Measurements from ENCODE around the gene GCDH. TPM values are rescaled to one million over a fixed set of nuclear protein-coding genes. Genes with fewer than 3 reads are reported as not detected.
"Not testable (repeated sequence)": the region's sequence is repeated elsewhere in the genome, so short reads cannot be mapped to it uniquely, and the experiment has no call there.

Gene GCDH
- total RNA-seq = 17.7 and 35.7 TPM in 2 replicates

- DNase-seq (ENCODE audit: extremely low read depth, low read depth, low spot score) = peak; percentile 90
Measured at GRCh38 chr19:12890787-12891552, at the start of gene GCDH. GCDH (plus strand) TSS chr19:12891160; CDS start chr19:12891305, 145 bp downstream.

DNA sequence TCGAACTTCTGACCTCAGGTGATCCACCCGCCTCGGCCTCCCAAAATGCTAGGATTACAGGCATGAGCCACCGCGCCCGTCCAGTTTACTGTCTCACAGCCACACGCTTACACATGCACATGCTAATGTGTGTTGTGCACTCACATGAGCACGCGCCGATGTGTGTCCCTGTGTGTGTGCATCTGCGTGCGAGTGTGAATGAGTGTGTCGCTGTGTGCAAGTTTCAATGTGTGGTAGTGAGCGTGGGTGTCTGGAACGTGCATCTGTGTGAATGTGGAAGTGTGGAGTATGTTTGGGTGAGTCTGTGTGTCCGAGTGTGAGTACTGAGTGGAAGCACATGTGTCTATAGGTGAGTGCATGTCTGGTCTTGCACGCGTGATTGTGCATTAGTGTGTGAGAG is 48.4 kb upstream of the GCDH start:
- no peak for DNase-seq (ENCODE audit: extremely low read depth, low read depth, low spot score)

GRCh38 chr19:12843328-12843727 is 47.6 kb upstream of the GCDH start:
- no peak for DNase-seq (ENCODE audit: extremely low read depth, low read depth, low spot score)

GRCh38 chr19:12843999-12844732 is 46.8 kb upstream of the GCDH start:
- DNase-seq (ENCODE audit: extremely low read depth, low read depth, low spot score) = no peak

GRCh38 chr19:12846613-12847012 is 44.3 kb upstream of the GCDH start:
- not testable (repeated sequence) for DNase-seq (ENCODE audit: extremely low read depth, low read depth, low spot score)

DNA sequence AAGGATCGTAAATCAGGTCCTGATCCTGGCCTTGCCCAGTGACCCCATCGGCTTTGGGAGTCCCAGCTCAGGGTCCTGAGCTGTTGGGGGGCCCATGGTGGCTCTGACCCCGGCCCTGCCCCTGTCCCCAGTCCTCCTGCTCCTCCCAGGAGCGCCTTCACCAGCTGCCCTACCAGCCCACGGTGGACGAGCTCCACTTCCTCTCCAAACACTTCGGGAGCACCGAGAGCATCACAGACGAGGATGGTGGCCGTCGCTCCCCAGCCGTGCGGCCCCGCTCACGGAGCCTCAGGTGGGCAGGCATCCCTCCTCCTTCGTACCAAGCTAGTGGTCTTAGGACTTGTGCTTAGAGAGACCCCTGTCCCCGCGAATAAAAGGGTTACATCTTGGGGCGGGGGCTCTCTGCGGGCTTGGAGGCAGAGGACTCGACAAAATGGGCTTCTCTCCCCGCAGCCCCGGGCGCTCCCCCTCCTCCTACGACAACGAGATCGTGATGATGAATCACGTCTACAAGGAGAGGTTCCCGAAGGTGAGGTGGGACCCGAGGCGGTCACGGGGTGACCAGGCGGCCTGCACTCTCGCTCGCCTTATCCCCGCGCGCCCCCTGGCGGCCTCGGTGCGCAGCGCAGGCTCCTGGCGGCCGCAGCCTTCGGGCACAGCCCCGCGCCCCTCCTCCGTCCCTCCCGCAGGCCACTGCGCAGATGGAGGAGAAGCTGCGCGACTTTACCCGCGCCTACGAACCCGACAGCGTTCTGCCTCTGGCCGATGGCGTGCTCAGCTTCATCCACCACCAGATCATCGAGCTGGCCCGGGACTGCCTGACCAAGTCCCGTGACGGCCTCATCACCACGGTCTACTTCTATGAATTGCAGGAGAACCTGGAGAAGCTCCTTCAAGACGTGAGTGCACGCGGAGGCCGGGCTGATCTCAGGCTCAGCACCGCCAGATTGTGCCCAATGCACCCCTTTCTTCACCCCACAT is 43.5 kb upstream of the GCDH start:
- DNase-seq (ENCODE audit: extremely low read depth, low read depth, low spot score) = no peak

GRCh38 chr19:12856653-12857052 is 34.3 kb upstream of the GCDH start:
- DNase-seq (ENCODE audit: extremely low read depth, low read depth, low spot score) = no peak

- no peak for DNase-seq (ENCODE audit: extremely low read depth, low read depth, low spot score)
Measured at GRCh38 chr19:12858041-12858928, 32.7 kb upstream of the GCDH start.

GRCh38 chr19:12859546-12859945 is 31.4 kb upstream of the GCDH start:
- DNase-seq (ENCODE audit: extremely low read depth, low read depth, low spot score) = no peak

- DNase-seq (ENCODE audit: extremely low read depth, low read depth, low spot score) = no peak
Measured at GRCh38 chr19:12864143-12864542, 26.8 kb upstream of the GCDH start.

- DNase-seq (ENCODE audit: extremely low read depth, low read depth, low spot score) = no peak
Measured at GRCh38 chr19:12864721-12865715, 25.9 kb upstream of the GCDH start.

DNA sequence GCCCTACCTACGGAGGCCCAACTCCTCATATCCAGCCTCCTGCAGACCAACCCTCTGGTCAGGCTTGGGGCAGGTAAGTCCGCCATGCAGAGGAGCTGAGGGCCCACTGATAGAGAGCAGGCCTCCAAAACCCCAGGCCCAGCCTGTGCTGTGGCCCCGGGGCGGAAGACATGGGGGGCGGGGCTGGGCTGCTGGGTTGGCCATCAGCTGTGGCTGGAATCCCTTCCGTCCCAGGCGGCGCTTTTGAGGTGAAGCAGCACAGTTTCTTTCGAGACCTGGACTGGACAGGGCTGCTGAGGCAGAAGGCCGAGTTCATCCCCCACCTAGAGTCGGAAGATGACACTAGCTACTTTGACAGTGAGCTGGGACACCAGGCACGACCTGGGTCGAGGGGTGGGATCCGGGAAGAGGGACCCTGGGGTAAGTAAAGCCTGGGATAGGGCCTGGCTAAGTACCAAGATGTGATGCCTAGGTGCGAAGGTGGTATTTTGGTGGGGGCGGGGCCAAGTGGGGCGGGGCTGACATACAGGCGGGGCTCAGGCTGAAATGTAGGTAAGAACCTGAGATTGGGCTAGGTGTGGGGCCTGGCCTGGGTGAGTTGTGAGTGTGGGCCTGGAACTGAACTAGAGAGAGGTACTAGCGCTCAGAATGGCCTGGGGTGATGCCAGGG is 25.1 kb upstream of the GCDH start:
- DNase-seq (ENCODE audit: extremely low read depth, low read depth, low spot score) = no peak

DNA sequence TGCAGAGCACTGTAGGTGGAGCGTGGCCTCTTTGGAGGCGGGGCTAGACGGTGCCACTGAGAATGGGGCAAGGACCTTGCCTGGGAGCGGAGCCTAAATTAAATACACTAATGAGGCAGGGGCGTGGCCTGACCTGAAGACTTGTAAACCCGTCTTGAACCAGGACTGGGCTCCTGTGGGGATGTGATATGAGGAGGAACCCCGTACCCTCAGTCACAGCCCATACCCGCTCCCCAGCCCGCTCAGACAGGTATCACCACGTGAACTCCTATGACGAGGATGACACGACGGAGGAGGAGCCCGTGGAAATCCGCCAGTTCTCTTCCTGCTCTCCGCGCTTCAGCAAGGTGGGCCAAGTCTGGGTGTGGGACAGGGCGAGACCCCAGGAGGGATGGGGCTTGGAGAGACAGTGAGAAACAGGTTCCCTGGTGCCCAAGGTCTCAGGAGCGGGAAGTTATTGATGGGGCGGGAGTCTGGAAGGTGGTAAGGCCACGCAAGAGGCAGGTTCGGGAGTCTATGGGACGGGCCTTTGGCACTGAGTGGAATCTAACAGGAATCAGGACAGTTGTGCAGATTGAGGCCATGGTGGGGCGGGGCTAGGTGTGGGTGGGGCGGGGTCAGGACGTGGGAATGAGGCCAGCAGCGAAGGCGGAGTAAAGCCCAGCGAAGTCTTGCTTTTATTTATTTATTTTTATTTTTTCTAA is 24.4 kb upstream of the GCDH start:
- no peak for DNase-seq (ENCODE audit: extremely low read depth, low read depth, low spot score)

GRCh38 chr19:12867120-12868099 is 23.6 kb upstream of the GCDH start:
- DNase-seq (ENCODE audit: extremely low read depth, low read depth, low spot score) = no peak

DNA sequence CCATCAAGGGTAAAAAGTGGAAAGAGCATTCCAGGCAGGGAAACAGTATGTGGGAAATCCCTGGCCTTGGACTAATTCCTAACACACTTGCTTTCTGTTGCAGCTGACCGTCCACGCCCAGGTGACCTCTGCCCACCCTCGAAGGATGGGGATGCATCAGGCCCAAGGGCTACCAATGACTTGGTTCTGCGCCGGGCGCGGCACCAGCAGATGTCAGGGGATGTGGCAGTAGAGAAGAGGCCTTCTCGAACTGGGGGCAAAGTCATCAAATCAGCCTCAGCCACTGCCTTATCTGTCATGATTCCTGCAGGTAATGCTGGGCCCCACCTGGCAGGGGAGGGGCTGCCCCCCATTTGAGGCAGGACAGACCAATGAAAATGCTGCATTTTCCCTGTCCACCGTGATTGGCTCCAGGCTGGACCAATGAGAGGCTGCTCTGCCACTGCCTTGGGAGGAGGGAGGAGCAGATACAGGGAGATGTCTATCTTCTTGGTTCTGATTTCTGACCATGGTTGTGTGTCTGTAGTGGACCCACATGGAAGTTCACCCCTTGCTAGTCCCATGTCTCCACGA is 22.3 kb upstream of the GCDH start:
- DNase-seq (ENCODE audit: extremely low read depth, low read depth, low spot score) = no peak

DNA sequence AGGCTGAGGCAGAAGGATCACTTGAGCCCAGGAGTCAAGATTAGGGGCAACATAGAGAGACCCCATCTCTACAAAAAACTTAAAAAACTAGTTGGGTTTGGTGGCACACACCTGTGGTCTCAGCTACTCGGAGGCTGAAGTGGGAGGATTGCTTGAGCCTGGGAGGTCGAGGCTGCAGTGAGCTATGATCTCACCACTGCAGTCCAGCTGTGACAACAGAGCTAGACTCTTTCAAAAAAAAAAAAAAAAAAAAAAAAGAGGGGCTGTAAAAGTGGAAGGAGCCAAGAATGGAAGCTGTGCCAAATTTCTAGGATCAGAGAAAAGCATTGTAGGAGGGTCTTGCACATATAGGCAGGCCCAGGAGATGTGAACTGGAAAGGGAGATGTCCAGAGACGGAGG is 19.3 kb upstream of the GCDH start:
- DNase-seq (ENCODE audit: extremely low read depth, low read depth, low spot score) = no peak
